ENCODE data around the gene VWCE. TPM values are rescaled to one million over a fixed set of nuclear protein-coding genes. Genes with fewer than 3 reads are reported as not detected.

Gene VWCE
- total RNA-seq, 1 donor from 2014 or later, result 20.0 TPM

Other genes with a start within 250 kb of the VWCE start
- gene CD5, start 192.8 kb downstream of the VWCE start, total RNA-seq (ENCODE audit: low replicate concordance), result not detected in 2 replicates
- 27.8 and 42.1 TPM in 2 replicates for gene VPS37C, start 133.9 kb downstream of the VWCE start, total RNA-seq (ENCODE audit: low replicate concordance)
- gene PGA3, start 91.8 kb downstream of the VWCE start, total RNA-seq (ENCODE audit: low replicate concordance), result 1.3 TPM in 1 of 2 replicates, not detected in the other
- gene PGA4, start 73.0 kb downstream of the VWCE start, total RNA-seq (ENCODE audit: low replicate concordance), result 1.6 and 7.0 TPM in 2 replicates
- gene PGA5, start 54.1 kb downstream of the VWCE start, total RNA-seq (ENCODE audit: low replicate concordance), result 0.62 and 2.9 TPM in 2 replicates
- gene DDB1, start 37.8 kb upstream of the VWCE start, total RNA-seq (ENCODE audit: low replicate concordance), result 234 and 279 TPM in 2 replicates
- gene TKFC, start 37.9 kb upstream of the VWCE start, total RNA-seq (ENCODE audit: low replicate concordance), result 66.9 and 72.6 TPM in 2 replicates
- gene CYB561A3, start 66.6 kb upstream of the VWCE start, total RNA-seq (ENCODE audit: low replicate concordance), result 34.9 and 35.0 TPM in 2 replicates
- gene TMEM138, start 67.1 kb upstream of the VWCE start, total RNA-seq (ENCODE audit: low replicate concordance), result 35.3 and 54.5 TPM in 2 replicates
- 14.8 and 19.9 TPM in 2 replicates for gene TMEM216, start 97.3 kb upstream of the VWCE start, total RNA-seq (ENCODE audit: low replicate concordance)
- gene CPSF7, start 134.7 kb upstream of the VWCE start, total RNA-seq (ENCODE audit: low replicate concordance), result 86.9 and 129 TPM in 2 replicates
- gene SDHAF2, start 134.8 kb upstream of the VWCE start, total RNA-seq (ENCODE audit: low replicate concordance), result 41.7 and 49.8 TPM in 2 replicates
- 3.2 and 10.0 TPM in 2 replicates for gene LRRC10B, start 213.4 kb upstream of the VWCE start, total RNA-seq (ENCODE audit: low replicate concordance)